Measurements from ENCODE around the gene DACT3.
A peak's percentile ranks its signal among the peaks of the same experiment; 100 is the strongest.

DACT3 gene

DNA sequence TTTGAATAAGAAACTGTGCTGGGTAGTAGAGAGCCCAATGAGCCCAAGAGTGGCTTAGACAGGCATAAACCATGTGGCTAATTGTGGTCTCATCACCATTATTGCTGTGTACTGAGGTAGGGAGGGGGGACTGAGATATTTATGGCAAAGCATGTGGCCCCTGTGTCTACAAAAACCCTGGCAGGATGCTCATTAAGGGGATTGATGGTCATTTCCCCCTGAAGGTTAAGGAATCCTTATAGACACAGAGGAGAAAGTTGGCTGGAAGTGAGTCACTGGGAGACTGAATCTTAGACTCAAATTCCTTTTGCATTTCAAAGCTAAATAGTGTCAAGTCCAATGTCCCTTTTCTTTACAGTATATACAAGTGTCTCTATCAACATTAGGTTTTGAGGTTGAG, 9.8 kb upstream of the DACT3 start:
- DNase-seq (ENCODE audit: low spot score) (no peak), ATAC-seq (ENCODE audit: low read depth) (peak; percentile 33; the same call in 1 of the 3 replicates)
- H3K9me3 ChIP-seq (ENCODE audit: severe bottlenecking) = no peaks in the 10 kb centered on the region
- peaks cover 24% of the 10 kb centered on the region for H3K36me3 ChIP-seq (ENCODE audit: low read depth)
- no peak overlapping the region for H3K27ac ChIP-seq (ENCODE audit: poor library complexity, severe bottlenecking)
- H3K4me3 ChIP-seq (ENCODE audit: severe bottlenecking) = no peak overlapping the region
- H3K4me1 ChIP-seq (ENCODE audit: insufficient read depth, poor library complexity, severe bottlenecking) = no peaks in the 10 kb centered on the region
- no peaks in the 10 kb centered on the region for H3K27me3 ChIP-seq (ENCODE audit: insufficient read depth, poor library complexity, severe bottlenecking)
- no peak for TF ChIP-seq CTCF (IDR thresholded peaks at IDR 0.05; ENCODE audit: poor library complexity, severe bottlenecking)

DNA sequence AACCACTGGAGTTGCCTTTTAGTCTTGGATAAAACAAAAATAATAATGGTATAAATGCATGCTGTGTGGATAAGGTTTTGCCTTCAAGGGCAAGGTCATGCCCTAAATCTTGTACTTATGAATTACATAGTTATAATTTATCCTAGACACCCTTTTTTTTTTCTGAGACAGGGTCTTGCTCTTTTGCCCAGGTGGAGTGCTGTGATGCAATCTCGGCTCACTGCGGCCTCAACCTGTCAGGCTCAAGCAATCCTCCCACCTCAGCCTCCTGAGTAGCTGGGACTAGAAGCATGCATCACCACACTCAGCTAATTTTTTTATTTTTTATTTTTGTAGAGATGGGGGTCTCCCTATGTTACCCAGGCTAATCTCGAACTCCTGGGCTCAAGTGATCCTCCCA, 7.7 kb upstream of the DACT3 start:
- Histone ChIP-seq H3K36me3 (ENCODE audit: low read depth) (peaks cover 4% of the 10 kb centered on the region; the same call in 1 of the 2 replicates), H3K9me3 (ENCODE audit: severe bottlenecking) (no peaks in the 10 kb centered on the region), H3K27ac (ENCODE audit: poor library complexity, severe bottlenecking) (no peak overlapping the region), H3K27me3 (ENCODE audit: insufficient read depth, poor library complexity, severe bottlenecking) (no peaks in the 10 kb centered on the region), H3K4me3 (ENCODE audit: severe bottlenecking) (no peak overlapping the region), H3K4me1 (ENCODE audit: insufficient read depth, poor library complexity, severe bottlenecking) (no peaks in the 10 kb centered on the region)
- TF ChIP-seq CTCF (IDR thresholded peaks at IDR 0.05; ENCODE audit: poor library complexity, severe bottlenecking) = no peak
- DNase-seq (ENCODE audit: low spot score) (no peak), ATAC-seq (ENCODE audit: low read depth) (no peak)

DNA sequence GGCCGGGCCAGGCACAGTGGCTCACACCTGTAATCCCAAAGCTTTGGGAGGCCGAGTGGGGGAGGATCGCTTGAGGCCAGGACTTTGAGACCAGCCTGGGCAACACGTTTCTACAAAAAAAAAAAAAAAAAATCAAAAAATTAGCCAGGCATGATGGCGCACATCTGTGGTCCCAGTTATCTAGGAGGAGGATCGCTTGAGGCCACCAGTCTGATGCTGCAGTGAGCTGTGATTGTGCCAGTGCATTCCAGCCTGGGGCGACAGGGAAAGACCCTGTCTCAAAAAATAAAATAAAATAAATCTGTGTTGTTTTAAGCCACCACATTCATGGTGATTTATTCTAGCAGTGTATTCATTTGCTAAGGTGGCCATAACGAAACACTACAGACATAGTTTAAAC, 4.1 kb upstream of the DACT3 start:
- Histone ChIP-seq H3K27ac (ENCODE audit: poor library complexity, severe bottlenecking) (no peak overlapping the region), H3K4me3 (ENCODE audit: severe bottlenecking) (no peak overlapping the region), H3K27me3 (ENCODE audit: insufficient read depth, poor library complexity, severe bottlenecking) (peaks cover 6% of the 10 kb centered on the region), H3K9me3 (ENCODE audit: severe bottlenecking) (no peaks in the 10 kb centered on the region), H3K4me1 (ENCODE audit: insufficient read depth, poor library complexity, severe bottlenecking) (no peaks in the 10 kb centered on the region), H3K36me3 (ENCODE audit: low read depth) (no peaks in the 10 kb centered on the region)
- TF ChIP-seq CTCF (IDR thresholded peaks at IDR 0.05; ENCODE audit: poor library complexity, severe bottlenecking) = no peak
- ATAC-seq (ENCODE audit: low read depth) (no peak), DNase-seq (ENCODE audit: low spot score) (no peak)

DNA sequence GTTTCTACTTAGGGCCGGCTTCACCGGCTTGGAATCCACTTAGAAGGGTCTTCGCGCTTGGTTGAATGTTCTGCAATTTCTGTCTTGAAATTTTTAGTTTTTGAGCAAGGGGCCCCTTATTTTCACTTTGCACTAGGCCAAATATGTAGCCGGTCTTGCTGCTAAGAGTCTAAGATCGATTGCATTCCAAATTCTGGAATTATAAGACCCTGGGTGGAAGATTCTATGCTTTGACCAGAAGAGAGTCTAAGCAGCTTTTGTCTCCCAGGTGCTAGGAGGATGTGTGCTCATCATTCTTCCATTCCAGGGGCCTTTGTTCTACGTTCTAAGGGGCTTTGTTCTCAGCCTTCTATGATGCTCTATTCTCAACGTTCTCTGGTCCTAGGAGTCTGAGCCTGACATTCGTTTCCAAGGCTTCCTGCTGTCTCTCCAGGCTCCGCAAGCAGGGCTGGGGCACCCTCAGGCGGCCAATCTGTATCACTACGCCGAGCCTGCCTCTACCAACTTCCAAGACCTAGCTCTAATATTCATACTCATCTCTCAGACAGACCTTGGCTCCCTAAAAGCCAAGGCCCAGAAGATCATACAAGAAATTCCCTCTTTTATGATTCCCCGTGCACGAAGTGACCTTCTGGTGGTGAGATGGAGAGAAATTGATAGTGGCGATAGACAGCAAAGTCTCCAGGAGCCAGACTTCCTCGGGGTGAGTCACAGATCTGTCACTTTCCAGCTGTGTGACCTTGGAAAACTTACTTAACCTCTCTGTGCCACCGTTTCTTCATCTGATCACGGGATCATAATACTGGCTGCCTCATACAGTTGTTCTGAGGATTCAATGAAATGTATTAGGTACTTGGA, 982 bp upstream of the DACT3 start:
- no peaks in the 10 kb centered on the region for H3K9me3 ChIP-seq (ENCODE audit: severe bottlenecking)
- ATAC-seq (ENCODE audit: low read depth) (peak; percentile 69), DNase-seq (ENCODE audit: low spot score) (peak; percentile 78)
- no peak overlapping the region for H3K27ac ChIP-seq (ENCODE audit: poor library complexity, severe bottlenecking)
- H3K4me3 ChIP-seq (ENCODE audit: severe bottlenecking) = peak overlapping the region; percentile 19
- no peaks in the 10 kb centered on the region for H3K4me1 ChIP-seq (ENCODE audit: insufficient read depth, poor library complexity, severe bottlenecking)
- peaks cover 24% of the 10 kb centered on the region for H3K27me3 ChIP-seq (ENCODE audit: insufficient read depth, poor library complexity, severe bottlenecking)
- H3K36me3 ChIP-seq (ENCODE audit: low read depth) = no peaks in the 10 kb centered on the region
- TF ChIP-seq CTCF (IDR thresholded peaks at IDR 0.05; ENCODE audit: poor library complexity, severe bottlenecking) = peak; percentile 98

GRCh38 chr19:46660551-46661019, 397 bp downstream of the DACT3 start:
- peaks cover 24% of the 10 kb centered on the region for H3K27me3 ChIP-seq (ENCODE audit: insufficient read depth, poor library complexity, severe bottlenecking)
- H3K27ac ChIP-seq (ENCODE audit: poor library complexity, severe bottlenecking) = no peak overlapping the region
- H3K4me1 ChIP-seq (ENCODE audit: insufficient read depth, poor library complexity, severe bottlenecking) = no peaks in the 10 kb centered on the region
- peak overlapping the region; percentile 27 for H3K4me3 ChIP-seq (ENCODE audit: severe bottlenecking)
- no peaks in the 10 kb centered on the region for H3K9me3 ChIP-seq (ENCODE audit: severe bottlenecking)
- H3K36me3 ChIP-seq (ENCODE audit: low read depth) = no peaks in the 10 kb centered on the region
- peak; percentile 64 for DNase-seq (ENCODE audit: low spot score)
- no peak for TF ChIP-seq CTCF (IDR thresholded peaks at IDR 0.05; ENCODE audit: poor library complexity, severe bottlenecking)
- ATAC-seq (ENCODE audit: low read depth) = peak; percentile 22; the same call in 2 of the 3 replicates

All from RWPE2 (cell line).